ENCODE measurements around the gene NXN. TPM values are rescaled to one million over a fixed set of nuclear protein-coding genes. Genes with fewer than 3 reads are reported as not detected.
"Not testable (repeated sequence)": the region's sequence is repeated elsewhere in the genome, so short reads cannot be mapped to it uniquely, and the experiment has no call there.

NXN gene
- total RNA-seq, 1 donor from 2014 or later, result 44.3 TPM

GRCh38 chr17:988561-988960 lies 9.0 kb upstream of the NXN start:
- intact Hi-C loops (cut with DNase I), result no loop called here
- ATAC-seq (no peak), DNase-seq (ENCODE audit: low spot score) (no peak)

DNA sequence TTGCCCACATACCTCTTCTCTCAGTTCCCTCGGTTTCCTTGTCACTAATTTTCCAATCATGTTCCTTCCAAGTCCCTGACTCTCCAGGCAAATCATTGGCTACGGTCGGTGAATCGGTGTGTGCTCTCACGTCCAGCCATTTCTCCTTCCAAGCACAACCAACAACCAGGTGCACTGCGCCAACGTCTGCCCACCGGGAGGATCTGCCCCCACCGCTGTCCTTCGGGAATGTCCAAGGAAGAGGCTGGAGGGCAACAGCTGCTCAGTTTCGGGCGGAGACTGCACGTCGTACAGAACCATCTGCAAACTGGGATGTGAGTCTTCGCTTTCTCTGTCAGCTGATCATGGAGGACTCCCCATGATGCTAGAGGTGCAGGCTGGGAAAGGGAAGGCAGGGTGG lies 8.4 kb upstream of the NXN start:
- ATAC-seq (no peak), DNase-seq (ENCODE audit: low spot score) (no peak)
- intact Hi-C loops (cut with DNase I), result no loop called here

DNA sequence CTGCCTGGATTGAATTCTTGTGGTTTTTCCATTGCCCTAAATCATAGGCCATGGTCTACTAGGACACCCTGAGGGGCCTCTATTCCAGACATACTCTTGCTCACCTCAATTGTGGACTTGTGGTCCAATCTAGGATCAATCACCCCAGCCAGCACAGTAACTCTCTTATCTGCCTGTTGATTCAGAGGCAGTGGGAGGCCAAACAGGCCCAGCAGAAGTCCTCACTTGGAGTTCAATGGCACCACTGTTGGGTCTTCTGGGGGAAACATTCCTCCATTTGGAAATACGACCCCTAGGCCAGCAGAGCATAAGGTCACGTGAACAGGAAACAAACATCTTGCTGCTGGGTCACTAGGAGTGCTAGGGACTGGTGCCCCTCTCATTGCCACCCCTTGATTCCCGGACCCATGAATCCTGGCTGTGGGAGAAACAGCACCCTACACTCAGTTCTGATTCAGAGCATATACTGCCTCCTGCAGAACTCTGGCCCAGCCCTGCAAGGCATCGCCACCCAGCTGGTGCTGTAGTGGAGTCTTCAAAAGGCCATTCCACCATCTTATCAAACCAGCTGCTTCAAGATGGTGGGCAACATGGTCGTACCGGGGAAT lies 6.8 kb upstream of the NXN start:
- intact Hi-C loops (cut with DNase I), result no loop called here
- ATAC-seq (no peak), DNase-seq (ENCODE audit: low spot score) (no peak)

GRCh38 chr17:983921-984320 lies 4.3 kb upstream of the NXN start:
- DNase-seq (ENCODE audit: low spot score) (no peak), ATAC-seq (no peak)
- intact Hi-C loops (cut with DNase I), result loop anchor here (5.0 kb wide), 1 partner anchor 187 kb away; no protein-coding TSS in a partner anchor

DNA sequence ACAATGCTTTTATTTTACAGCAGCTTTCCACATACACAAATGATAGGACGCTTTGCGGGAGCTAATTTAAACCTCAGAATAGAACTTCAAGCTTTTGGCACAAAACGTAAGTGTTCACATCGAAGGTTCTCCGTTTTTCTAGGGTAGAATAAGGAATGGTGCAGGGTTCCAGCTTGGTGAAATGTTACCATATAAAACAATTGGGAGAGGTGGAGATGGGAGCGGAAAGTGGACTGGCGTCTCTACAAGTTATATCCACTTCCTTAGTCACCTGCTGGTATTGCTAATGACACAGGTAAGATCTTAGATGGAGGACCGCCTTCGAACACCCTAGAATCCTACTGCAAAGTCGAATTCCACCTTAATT lies 1.7 kb upstream of the NXN start:
- DNase-seq (ENCODE audit: low spot score) (no peak), ATAC-seq (no peak)
- intact Hi-C loops (cut with DNase I), result loop anchor here (5.0 kb wide), 1 partner anchor 184 kb away; no protein-coding TSS in a partner anchor

DNA sequence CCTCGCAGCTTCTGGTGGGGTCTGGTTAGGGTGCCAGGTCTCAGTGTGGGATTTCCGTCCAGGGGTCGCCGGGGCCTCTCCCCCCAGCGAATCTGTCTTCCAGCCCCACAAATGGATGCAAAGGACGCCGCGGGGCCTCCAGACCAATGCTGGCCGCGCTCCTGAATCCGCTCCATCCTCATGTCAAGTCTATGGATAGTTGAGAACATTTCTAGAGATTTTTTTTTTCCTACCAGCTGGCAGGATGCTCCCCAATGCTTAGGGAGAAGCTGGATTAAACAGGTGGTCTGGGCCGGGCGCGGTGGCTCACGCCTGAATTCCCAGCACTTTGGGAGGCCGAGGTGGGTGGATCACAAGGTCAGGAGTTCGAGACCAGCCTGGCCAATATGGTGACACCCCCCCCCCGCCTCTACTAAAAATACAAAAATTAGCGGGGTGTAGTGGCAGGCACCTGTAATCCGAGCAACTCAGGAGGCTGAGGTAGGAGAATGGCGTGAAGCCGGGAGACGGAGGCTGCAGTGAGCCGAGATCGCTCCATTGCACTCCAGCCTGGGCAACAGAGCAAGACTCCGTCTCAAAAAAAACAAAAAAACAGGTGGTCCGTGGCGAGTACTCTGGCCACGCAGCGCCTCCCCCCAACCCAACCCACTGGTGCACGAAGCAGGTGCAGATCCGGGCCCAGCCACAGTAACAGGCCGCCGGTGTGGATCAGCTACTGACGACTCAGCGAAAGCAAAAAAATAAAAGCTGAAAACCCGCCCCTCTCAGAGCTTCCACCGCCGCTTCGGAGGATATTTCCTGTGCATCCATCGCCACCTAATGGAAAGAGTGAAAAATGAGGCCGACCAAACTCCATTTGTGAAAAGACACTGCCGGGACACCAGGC lies 1.1 kb upstream of the NXN start:
- intact Hi-C loops (cut with DNase I), result loop anchor here (5.0 kb wide), 1 partner anchor 183 kb away; no protein-coding TSS in a partner anchor
- peak; percentile 87 for ATAC-seq

DNA sequence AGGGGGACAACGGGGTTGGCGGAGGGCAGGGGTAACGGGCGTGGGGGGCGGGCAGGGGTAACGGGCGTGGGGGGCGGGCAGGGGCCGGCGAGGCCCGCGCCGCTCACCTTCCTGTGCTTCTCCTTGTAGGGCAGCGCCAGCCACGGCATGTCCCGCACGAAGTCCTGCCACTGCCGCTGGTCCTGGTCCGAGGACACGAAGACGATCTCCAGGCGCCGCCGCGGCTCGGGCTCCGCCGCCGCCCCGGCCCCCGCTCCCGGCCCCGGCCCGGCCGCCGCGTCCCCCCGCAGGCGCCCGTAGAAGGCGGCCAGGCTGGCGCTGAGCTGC lies 401 bp downstream of the NXN start:
- ATAC-seq (no peak), DNase-seq (ENCODE audit: low spot score) (peak; percentile 67)
- intact Hi-C loops (cut with DNase I), result no loop called here

More for the DNA sequence above, 1.1 kb upstream of the NXN start:
- peak; percentile 85 for DNase-seq (ENCODE audit: low spot score)

- intact Hi-C loops (cut with DNase I), result no loop called here
- ATAC-seq, result no peak
These were observed 1.2 kb downstream of the NXN start for GRCh38 chr17:978103-979093.

GRCh38 chr17:977166-977565 lies 2.4 kb downstream of the NXN start:
- ATAC-seq (no peak), DNase-seq (ENCODE audit: low spot score) (no peak)
- intact Hi-C loops (cut with DNase I), result no loop called here

More at GRCh38 chr17:978103-979093, 1.2 kb downstream of the NXN start:
- DNase-seq (ENCODE audit: low spot score), result peak; percentile 65

DNA sequence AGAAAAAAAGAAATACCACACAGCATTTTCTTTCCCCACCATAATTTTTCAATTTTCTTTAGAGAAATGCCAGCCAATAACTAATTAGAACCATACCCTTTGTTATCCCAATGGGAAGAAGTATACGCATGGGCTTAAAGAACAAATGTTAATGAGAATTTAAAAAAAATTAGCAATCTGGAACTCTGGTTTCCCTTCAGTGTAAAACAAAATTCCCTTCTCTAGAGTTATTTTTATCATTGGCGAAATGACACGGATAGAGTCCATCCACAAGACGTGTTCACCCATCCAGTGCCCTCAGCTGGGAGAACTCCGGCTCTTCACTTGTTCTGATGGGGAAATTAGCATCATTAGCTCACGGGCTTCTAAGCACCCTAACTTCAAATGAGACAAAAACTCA lies 3.3 kb downstream of the NXN start:
- DNase-seq (ENCODE audit: low spot score) (no peak), ATAC-seq (no peak)
- intact Hi-C loops (cut with DNase I), result no loop called here

- DNase-seq (ENCODE audit: low spot score) (no peak), ATAC-seq (no peak)
- intact Hi-C loops (cut with DNase I), result no loop called here
These were observed 4.1 kb downstream of the NXN start for GRCh38 chr17:975371-975915.

GRCh38 chr17:974778-975177 lies 4.8 kb downstream of the NXN start:
- intact Hi-C loops (cut with DNase I); DNase-seq (ENCODE audit: low spot score); ATAC-seq: not testable (repeated sequence)

DNA sequence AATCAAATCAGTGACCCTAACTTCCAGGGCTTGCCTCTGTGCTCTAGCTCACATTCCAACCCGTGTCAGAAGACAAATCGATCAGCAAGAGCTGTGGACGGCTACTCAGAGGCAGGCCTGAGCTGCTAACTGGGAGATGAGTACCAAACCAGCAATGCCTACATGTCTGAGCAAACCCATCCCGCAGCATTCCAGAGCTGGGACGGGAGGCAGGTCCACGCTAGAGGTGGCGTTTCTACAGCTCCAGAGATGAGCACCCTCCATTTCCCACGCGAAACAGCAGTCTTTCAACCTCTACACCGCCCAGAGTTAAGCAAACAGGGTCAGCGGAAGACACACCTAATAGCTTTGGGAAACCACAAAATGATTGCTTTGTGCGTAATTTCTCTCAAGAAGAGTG lies 6.5 kb downstream of the NXN start:
- intact Hi-C loops (cut with DNase I), result no loop called here
- no peak for DNase-seq (ENCODE audit: low spot score)
- ATAC-seq, result peak; percentile 66

DNA sequence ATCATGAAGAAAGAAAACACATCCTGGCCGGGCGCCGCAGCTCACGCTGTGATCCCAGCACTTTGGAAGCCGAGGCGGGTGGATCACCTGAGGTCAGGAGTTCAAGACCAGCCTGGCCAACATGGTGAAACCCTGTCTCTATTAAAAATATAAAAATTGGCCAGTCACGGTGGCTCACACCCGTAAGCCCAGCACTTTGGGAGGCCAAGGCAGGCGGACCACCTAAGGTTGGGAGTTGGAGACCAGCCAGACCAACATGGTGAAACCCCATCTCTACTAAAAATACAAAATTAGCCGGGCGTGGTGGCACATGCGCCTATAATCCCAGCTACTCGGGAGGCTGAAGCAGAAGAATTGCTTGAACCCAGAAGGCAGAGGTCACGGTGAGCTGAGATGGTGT lies 7.7 kb downstream of the NXN start:
- ATAC-seq; intact Hi-C loops (cut with DNase I): not testable (repeated sequence)

DNA sequence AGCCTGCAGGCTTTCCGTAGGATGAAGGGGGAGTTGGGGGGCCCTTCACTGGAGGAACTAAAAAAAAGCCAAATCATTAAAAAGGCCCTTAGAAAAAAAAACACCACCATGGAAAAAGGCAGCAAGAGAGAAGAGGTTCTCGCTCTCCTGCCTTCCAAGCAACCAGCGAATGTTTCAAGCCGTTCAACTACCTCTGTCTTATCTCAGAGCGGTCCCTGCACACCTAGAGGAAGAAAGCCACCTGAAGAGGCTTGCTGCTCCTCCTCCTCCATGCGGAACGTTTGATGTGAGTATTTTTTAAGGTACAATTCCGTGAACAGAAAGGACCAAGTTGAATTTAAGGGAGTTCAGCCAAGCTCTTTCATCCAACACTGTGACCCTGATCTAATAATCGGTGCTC lies 9.2 kb downstream of the NXN start:
- intact Hi-C loops (cut with DNase I), result no loop called here
- ATAC-seq (no peak), DNase-seq (ENCODE audit: low spot score) (no peak)

More for the DNA sequence above, 7.7 kb downstream of the NXN start:
- DNase-seq (ENCODE audit: low spot score), result not testable (repeated sequence)

- ATAC-seq (peak; percentile 19), DNase-seq (ENCODE audit: low spot score) (no peak)
- intact Hi-C loops (cut with DNase I), result no loop called here
These were observed 9.7 kb downstream of the NXN start for GRCh38 chr17:969811-970355.

GRCh38 chr17:968812-969730 lies 10.5 kb downstream of the NXN start:
- ATAC-seq (peak; percentile 25), DNase-seq (ENCODE audit: low spot score) (no peak)
- intact Hi-C loops (cut with DNase I), result no loop called here

DNA sequence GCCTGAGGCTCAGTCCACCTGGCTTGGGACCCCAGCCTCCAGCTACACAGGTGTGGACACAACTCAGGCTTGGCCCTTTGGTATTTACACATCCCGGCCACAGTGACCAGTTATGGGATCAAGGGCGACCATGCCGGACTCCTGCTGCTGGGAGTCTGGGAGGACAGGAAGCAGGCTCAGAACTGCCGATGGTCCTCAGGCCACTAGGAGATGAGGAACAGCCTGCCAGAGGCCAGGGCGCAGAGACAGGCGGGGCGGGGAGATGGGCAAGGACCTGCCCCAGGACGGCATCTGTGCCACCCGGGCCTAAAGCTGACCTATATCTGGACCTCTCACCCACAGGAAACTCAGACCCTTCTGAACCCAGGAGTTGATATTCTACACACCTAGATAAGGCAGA lies 12.5 kb downstream of the NXN start:
- DNase-seq (ENCODE audit: low spot score) (no peak), ATAC-seq (peak; percentile 8)
- intact Hi-C loops (cut with DNase I), result no loop called here

All from sciatic nerve (tissue), 2 donors.